Breast epithelium (tissue), 4 donors: ENCODE measurements around the gene KMT2E. TPM values are rescaled to one million over a fixed set of nuclear protein-coding genes. Genes with fewer than 3 reads are reported as not detected.
A peak's percentile ranks its signal among the peaks of the same experiment; 100 is the strongest.

Experiments
- DNase-seq, 2 donors: peaks; one replicate each; pipeline ENCODE4 v3.0.0-alpha.2; 2019; ENCODE audit warnings: low spot score in 2 of 2
- H3K27ac ChIP-seq, 2 donors: fragments of 200-600 bp; sonication (generic) in 1 of 2; one replicate each; pipeline ENCODE4 v1.5.1; 2016 to 2019; ENCODE audit warnings: mild to moderate bottlenecking in 1 of 2
- H3K27me3 ChIP-seq, 2 donors: fragments of 200-600 bp; sonication (generic) in 1 of 2; one replicate each; pipeline versions ENCODE4 v1.5.1 to v1.6.0; 2017 to 2019; ENCODE audit warnings: control low read depth in 1 of 2, mild to moderate bottlenecking in 1 of 2
- H3K36me3 ChIP-seq: fragments of 200-600 bp; one replicate; pipeline ENCODE4 v1.5.1; 2019
- H3K4me1 ChIP-seq, 2 donors: fragments of 200-600 bp; sonication (generic); one replicate each; pipeline ENCODE4 v1.5.1; 2016 to 2019; ENCODE audit warnings: control low read depth in 1 of 2
- H3K4me3 ChIP-seq, 3 donors: fragments of 200-600 bp; sonication (generic); 1 replicate in 2 of 3; 2 replicates in 1 of 3; pipeline ENCODE4 v1.5.1; 2016 to 2019; ENCODE audit warnings: mild to moderate bottlenecking in 3 of 3, moderate library complexity in 2 of 3
- H3K9me3 ChIP-seq, 2 donors: fragments of 200-600 bp; sonication (generic) in 1 of 2; one replicate each; pipeline ENCODE4 v1.5.1; 2016 to 2019; ENCODE audit warnings: control low read depth in 1 of 2
- CTCF ChIP-seq, 3 donors: fragments of 450-650 bp; IDR thresholded peaks; one replicate each; pipeline ENCODE4 v1.5.1; 2016 to 2017; ENCODE audit warnings: antibody characterized with exemption in 3 of 3, mild to moderate bottlenecking in 3 of 3, moderate library complexity in 3 of 3
- POLR2A ChIP-seq: fragments of 450-650 bp; IDR thresholded peaks from one replicate; pipeline ENCODE4 v1.6.1; 2016; ENCODE audit warnings: antibody characterized with exemption, mild to moderate bottlenecking, moderate library complexity
- POLR2AphosphoS5 ChIP-seq, 3 donors: sonication (generic); formaldehyde crosslinking; IDR thresholded peaks; one replicate each; pipeline ENCODE4 v1.6.1; 2017; ENCODE audit warnings: antibody characterized with exemption in 3 of 3
- intact Hi-C: fragments of 100-400 bp; cut with DNase I; formaldehyde crosslinking; loops from one replicate; pipeline ENCODE4 v1.15.1; 2023; ENCODE audit warnings: low total_unique reads
- total RNA-seq, 3 donors: library from RNA; depleted of rRNA; stranded (reverse); fragments of >200 nt; gene quantifications; one replicate each; pipeline ENCODE4 v1.1.0, GENCODE V29; 2016

KMT2E gene
- total RNA-seq, 3 donors from 2014 or later = 88.2 to 184 (median 168) TPM

DNA sequence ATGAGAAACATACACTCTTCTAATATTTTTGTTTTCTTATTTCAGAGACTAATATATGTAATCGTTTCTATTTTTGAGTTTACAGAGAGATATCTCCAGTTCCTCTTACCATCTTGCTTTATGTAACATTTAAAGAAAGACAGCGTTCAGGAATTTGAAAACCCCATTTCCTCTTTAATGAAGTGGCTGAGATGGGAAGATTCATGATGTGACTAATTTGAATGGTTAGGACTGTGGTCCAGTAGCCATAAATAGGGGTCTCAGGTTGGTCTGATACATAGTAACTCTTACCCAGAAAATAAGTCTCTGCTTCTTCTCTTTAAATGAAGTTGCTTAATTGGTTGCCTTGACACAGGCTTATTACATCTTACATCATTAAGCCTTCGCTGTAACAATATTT is 6.9 kb downstream of the KMT2E start:
- Histone ChIP-seq H3K27ac (peak overlapping the region; percentile 7 to 18), H3K4me3 (peak overlapping the region in 1 of 3 donors; percentile 4), H3K27me3 (no peaks in the 10 kb centered on the region), H3K36me3 (no peaks in the 10 kb centered on the region), H3K9me3 (no peaks in the 10 kb centered on the region), H3K4me1 (peaks cover 0 to 25% of the 10 kb centered on the region in 2 donors)
- intact Hi-C loops = loop anchor here (10.0 kb wide), 1 partner anchor 86 kb away; no protein-coding TSS in a partner anchor
- DNase-seq = no peak
- TF ChIP-seq CTCF (IDR thresholded peaks at IDR 0.05) (no peak), POLR2A (no peak), POLR2AphosphoS5 (IDR thresholded peaks at IDR 0.05) (no peak)

DNA sequence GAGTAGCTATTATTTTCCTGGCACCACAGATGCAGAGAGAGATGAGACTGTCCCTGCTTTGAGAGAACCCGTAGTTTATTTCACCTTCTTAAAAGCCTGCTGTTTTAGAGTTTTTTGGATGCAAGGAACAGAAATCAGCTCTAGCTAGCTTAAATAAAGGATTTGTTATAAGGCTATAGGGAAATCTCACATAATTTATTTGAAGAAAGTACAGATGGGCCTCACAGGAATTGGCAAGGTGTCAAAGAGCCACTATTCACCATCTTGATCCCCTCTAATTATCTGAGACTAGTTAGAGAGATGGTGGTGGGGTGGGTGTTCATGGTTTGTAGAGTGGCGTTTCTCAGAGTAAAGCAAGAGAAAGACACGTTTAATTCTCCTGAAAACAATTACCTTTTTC is 7.3 kb downstream of the KMT2E start:
- Histone ChIP-seq H3K4me1 (peaks cover 0 to 29% of the 10 kb centered on the region in 2 donors), H3K27me3 (no peaks in the 10 kb centered on the region), H3K27ac (peak overlapping the region; percentile 7 to 18), H3K9me3 (no peaks in the 10 kb centered on the region), H3K4me3 (peak overlapping the region in 1 of 3 donors; percentile 4), H3K36me3 (no peaks in the 10 kb centered on the region)
- intact Hi-C loops = loop anchor here (10.0 kb wide), 1 partner anchor 87 kb away; no protein-coding TSS in a partner anchor
- DNase-seq = no peak
- TF ChIP-seq CTCF (IDR thresholded peaks at IDR 0.05) = no peak
- no peak for TF ChIP-seq POLR2AphosphoS5 (IDR thresholded peaks at IDR 0.05)

DNA sequence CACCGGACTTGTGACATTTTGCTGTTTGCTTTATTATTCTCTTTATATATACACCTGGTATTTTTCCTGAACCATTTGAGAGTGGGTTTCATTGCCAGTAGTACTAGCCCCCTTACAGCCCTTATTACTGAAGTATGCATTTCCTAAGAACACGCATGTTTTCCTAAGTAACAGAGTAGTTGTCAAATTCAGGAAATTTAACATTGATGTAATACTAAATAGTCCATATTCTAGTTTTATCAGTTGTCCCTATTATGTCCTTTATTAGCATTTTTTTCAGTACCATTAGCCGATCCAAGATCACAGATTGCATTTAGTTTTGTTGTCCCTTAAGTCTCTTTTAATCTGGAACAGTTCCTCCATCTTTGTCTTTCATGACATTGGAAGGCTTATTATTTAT is 8.0 kb downstream of the KMT2E start:
- H3K4me3 ChIP-seq = no peak overlapping the region
- H3K27me3 ChIP-seq = no peaks in the 10 kb centered on the region
- H3K27ac ChIP-seq = peak overlapping the region in 1 of 2 donors; percentile 18
- TF ChIP-seq CTCF (IDR thresholded peaks at IDR 0.05) (no peak), POLR2AphosphoS5 (IDR thresholded peaks at IDR 0.05) (no peak), POLR2A (no peak)
- no peaks in the 10 kb centered on the region for H3K9me3 ChIP-seq
- intact Hi-C loops = loop anchor here (10.0 kb wide), 1 partner anchor 87 kb away; no protein-coding TSS in a partner anchor
- peaks cover 0 to 33% of the 10 kb centered on the region in 2 donors for H3K4me1 ChIP-seq
- DNase-seq = no peak
- H3K36me3 ChIP-seq = no peaks in the 10 kb centered on the region

GRCh38 chr7:105022458-105022857 is 8.5 kb downstream of the KMT2E start:
- H3K9me3 ChIP-seq = no peaks in the 10 kb centered on the region
- no peaks in the 10 kb centered on the region for H3K36me3 ChIP-seq
- peak overlapping the region in 1 of 2 donors; percentile 2 for H3K27ac ChIP-seq
- DNase-seq = no peak
- TF ChIP-seq CTCF (IDR thresholded peaks at IDR 0.05) (no peak), POLR2A (no peak), POLR2AphosphoS5 (IDR thresholded peaks at IDR 0.05) (no peak)
- intact Hi-C loops = loop anchor here (10.0 kb wide), 1 partner anchor 88 kb away; no protein-coding TSS in a partner anchor
- no peak overlapping the region for H3K4me3 ChIP-seq
- H3K4me1 ChIP-seq = peaks cover 3 to 35% of the 10 kb centered on the region in 2 donors
- no peaks in the 10 kb centered on the region for H3K27me3 ChIP-seq

- intact Hi-C loops = loop anchor here (10.0 kb wide), 1 partner anchor 90 kb away; no protein-coding TSS in a partner anchor
- Histone ChIP-seq H3K9me3 (no peaks in the 10 kb centered on the region), H3K27ac (peak overlapping the region in 1 of 2 donors; percentile 25), H3K36me3 (no peaks in the 10 kb centered on the region), H3K27me3 (no peaks in the 10 kb centered on the region), H3K4me3 (no peak overlapping the region), H3K4me1 (peaks cover 3 to 41% of the 10 kb centered on the region in 2 donors)
- TF ChIP-seq POLR2A (no peak), CTCF (IDR thresholded peaks at IDR 0.05) (no peak), POLR2AphosphoS5 (IDR thresholded peaks at IDR 0.05) (no peak)
- no peak for DNase-seq
Observed at GRCh38 chr7:105024734-105025133, 10.7 kb downstream of the KMT2E start.
